H1 (cell line): ENCODE measurements around the gene STK11. TPM values are rescaled to one million over a fixed set of nuclear protein-coding genes. Genes with fewer than 3 reads are reported as not detected.

Experiments
- CTCF ChIA-PET: fragments of 300-600 bp; sonication (Branson Sonifier 250); formaldehyde crosslinking; loops from one replicate; lab custom pipeline; 2021; ENCODE audit not compliant: partially characterized antibody; lab: Charles Lee
- POLR2A ChIA-PET: fragments of 300-600 bp; sonication (Branson Sonifier 250); formaldehyde crosslinking; loops from one replicate; lab custom pipeline; 2021; ENCODE audit warnings: inconsistent platforms; ENCODE audit not compliant: partially characterized antibody; lab: Charles Lee
- DNase-seq, 2 experiments: peaks; one replicate each; pipeline versions ENCODE4 v3.0.0 to v3.0.0-alpha.2; 2010 to 2022; ENCODE audit warnings: low spot score in 2 of 2, low read depth in 1 of 2, mixed read lengths in 1 of 2
- FAIRE-seq: peaks from 2 replicates; lab custom pipeline; 2011; peaks lifted over from hg19 to GRCh38; lab: Jason Lieb, UNC
- H2AFZ ChIP-seq: 2 replicates; pipeline ENCODE4 v1.8.1; 2012; ENCODE audit warnings: low read length, inconsistent platforms
- H2AK5ac ChIP-seq: 2 replicates; pipeline ENCODE4 v1.6.1; 2013; ENCODE audit warnings: low read depth, low read length
- H2BK120ac ChIP-seq: replicated peaks from 2 replicates; pipeline ENCODE3; 2013; ENCODE audit warnings: low read depth, low read length, inconsistent platforms
- H2BK12ac ChIP-seq: 2 replicates; pipeline ENCODE4 v1.6.1; 2013; ENCODE audit warnings: low read depth, low read length
- H2BK15ac ChIP-seq: 2 replicates; pipeline ENCODE4 v1.6.1; 2013; ENCODE audit warnings: low read length
- H2BK20ac ChIP-seq: 2 replicates; pipeline ENCODE4 v1.6.1; 2013; ENCODE audit warnings: low read length
- H2BK5ac ChIP-seq: 2 replicates; pipeline ENCODE4 v1.6.1; 2013; ENCODE audit warnings: low read depth, low read length
- H3K14ac ChIP-seq: 2 replicates; pipeline ENCODE4 v1.6.1; 2013; ENCODE audit warnings: inconsistent platforms; ENCODE audit not compliant: insufficient read length
- H3K18ac ChIP-seq: 2 replicates; pipeline ENCODE4 v1.6.1; 2013; ENCODE audit warnings: low read length; ENCODE audit errors: extremely low read depth
- H3K23ac ChIP-seq: 2 replicates; pipeline ENCODE4 v1.6.1; 2013; ENCODE audit warnings: inconsistent platforms; ENCODE audit not compliant: insufficient read length
- H3K23me2 ChIP-seq: 2 replicates; pipeline ENCODE4 v1.6.1; 2013; ENCODE audit warnings: low read depth, low read length
- H3K27ac ChIP-seq: 2 replicates; pipeline ENCODE4 v1.6.1; 2011; ENCODE audit warnings: low read depth, low read length, inconsistent platforms
- H3K27me3 ChIP-seq, 4 experiments: replicated peaks in 1 of 4; 1 replicate in 1 of 4; 2 replicates in 3 of 4; pipeline versions ENCODE4 v1.6.1 to v1.8.1; 2011 to 2013; ENCODE audit warnings: low read length in 3 of 4, mild to moderate bottlenecking in 3 of 4, inconsistent platforms in 2 of 4, mixed read lengths in 2 of 4, moderate library complexity in 1 of 4; ENCODE audit not compliant: control insufficient read depth in 3 of 4, insufficient read depth in 3 of 4; ENCODE audit errors: extremely low read depth in 1 of 4
- H3K36me3 ChIP-seq, 4 experiments: 2 replicates each; pipeline versions ENCODE4 v1.6.1 to v1.8.1; 2011 to 2013; ENCODE audit warnings: mild to moderate bottlenecking in 4 of 4, low read length in 3 of 4, moderate library complexity in 2 of 4, control low read depth in 1 of 4, inconsistent platforms in 1 of 4; ENCODE audit not compliant: insufficient read depth in 4 of 4, control insufficient read depth in 2 of 4
- H3K4ac ChIP-seq: replicated peaks from 2 replicates; pipeline ENCODE3; 2013; ENCODE audit warnings: low read length, low read depth, mixed read lengths, inconsistent platforms; ENCODE audit not compliant: insufficient read length
- H3K4me1 ChIP-seq, 4 experiments: replicated peaks in 1 of 4; 1 replicate in 1 of 4; 2 replicates in 3 of 4; pipeline versions ENCODE4 v1.6.1 to v1.8.1; 2011 to 2013; ENCODE audit warnings: low read length in 3 of 4, inconsistent platforms in 2 of 4, mixed read lengths in 1 of 4; ENCODE audit not compliant: insufficient read depth in 4 of 4, control insufficient read depth in 3 of 4
- H3K4me2 ChIP-seq, 2 experiments: 2 replicates each; pipeline versions ENCODE4 v1.6.1 to v1.8.1; 2011 to 2013; ENCODE audit warnings: low read depth in 2 of 2, low read length in 2 of 2, control low read depth in 1 of 2, inconsistent platforms in 1 of 2, mild to moderate bottlenecking in 1 of 2; ENCODE audit not compliant: insufficient read depth in 1 of 2
- H3K4me3 ChIP-seq, 4 experiments: fragments of 200-600, 300-600 bp in 1 of 4; sonication (generic), shearing (Covaris generic), sonication (Bioruptor Twin) in 1 of 4; 2 replicates each; pipeline versions ENCODE4 v1.5.1 to v1.8.1; 2011 to 2016; ENCODE audit warnings: low read length in 4 of 4, low read depth in 3 of 4, control low read depth in 2 of 4, inconsistent platforms in 2 of 4, mild to moderate bottlenecking in 2 of 4, mixed read lengths in 1 of 4, moderate library complexity in 1 of 4; ENCODE audit not compliant: insufficient read depth in 2 of 4; ENCODE audit errors: extremely low read depth in 1 of 4
- H3K56ac ChIP-seq: replicated peaks from 2 replicates; pipeline ENCODE3; 2013; ENCODE audit warnings: low read depth, mild to moderate bottlenecking, mixed read lengths, low read length, inconsistent platforms; ENCODE audit not compliant: insufficient read length
- H3K79me1 ChIP-seq: 2 replicates; pipeline ENCODE4 v1.6.1; 2013; ENCODE audit warnings: low read depth, low read length, control low read depth
- H3K79me2 ChIP-seq, 2 experiments: 2 replicates each; pipeline versions ENCODE4 v1.6.1 to v1.8.1; 2012 to 2013; ENCODE audit warnings: low read length in 2 of 2, mild to moderate bottlenecking in 2 of 2, inconsistent platforms in 1 of 2; ENCODE audit not compliant: insufficient read depth in 2 of 2, control insufficient read depth in 1 of 2
- H3K9ac ChIP-seq, 4 experiments: replicated peaks in 1 of 4; 1 replicate in 1 of 4; 2 replicates in 3 of 4; pipeline versions ENCODE4 v1.6.1 to v1.8.1; 2011 to 2013; ENCODE audit warnings: low read depth in 3 of 4, low read length in 3 of 4, control low read depth in 2 of 4, mild to moderate bottlenecking in 2 of 4, moderate library complexity in 2 of 4, inconsistent platforms in 1 of 4; ENCODE audit errors: extremely low read depth in 1 of 4
- H3K9me3 ChIP-seq, 2 experiments: 2 replicates each; pipeline versions ENCODE4 v1.6.1 to v1.8.1; 2012 to 2013; ENCODE audit warnings: mild to moderate bottlenecking in 2 of 2, moderate library complexity in 2 of 2, control low read depth in 1 of 2, inconsistent platforms in 1 of 2, low read depth in 1 of 2, low read length in 1 of 2, mixed read lengths in 1 of 2; ENCODE audit not compliant: insufficient read depth in 2 of 2
- H4K20me1 ChIP-seq, 2 experiments: replicated peaks in 1 of 2; 2 replicates each; pipeline versions ENCODE3 to v1.8.1; 2011 to 2013; ENCODE audit warnings: inconsistent platforms in 2 of 2, low read length in 2 of 2, mild to moderate bottlenecking in 1 of 2; ENCODE audit not compliant: insufficient read depth in 2 of 2, control insufficient read depth in 1 of 2
- H4K5ac ChIP-seq: 2 replicates; pipeline ENCODE4 v1.6.1; 2013; ENCODE audit warnings: low read length, low read depth, mixed read lengths, inconsistent platforms; ENCODE audit not compliant: insufficient read length
- H4K8ac ChIP-seq: 2 replicates; pipeline ENCODE4 v1.8.0; 2013; ENCODE audit warnings: mild to moderate bottlenecking, moderate library complexity, low read length, inconsistent platforms; ENCODE audit not compliant: insufficient read depth; ENCODE audit errors: extremely low read depth
- H4K91ac ChIP-seq: replicated peaks from 2 replicates; pipeline ENCODE3; 2013; ENCODE audit warnings: low read length, mixed read lengths, inconsistent platforms; ENCODE audit not compliant: insufficient read length
- BRCA1 ChIP-seq: IDR thresholded peaks from 2 replicates; pipeline ENCODE4 v1.6.1; 2012; ENCODE audit warnings: low read depth, low read length, improper control_type of control experiment
- CEBPB ChIP-seq: IDR thresholded peaks from 2 replicates; pipeline ENCODE4 v1.6.1; 2012; ENCODE audit warnings: low read depth, low read length
- EGR1 ChIP-seq: IDR thresholded peaks from 2 replicates; pipeline ENCODE4 v1.6.1; 2011; ENCODE audit warnings: low read depth, low read length, borderline replicate concordance
- FOSL1 ChIP-seq: IDR thresholded peaks from 2 replicates; pipeline ENCODE4 v1.6.1; 2011; ENCODE audit warnings: mild to moderate bottlenecking, low read depth, low read length, moderate library complexity; ENCODE audit not compliant: insufficient read depth
- JUND ChIP-seq: IDR thresholded peaks from 2 replicates; pipeline ENCODE4 v1.6.1; 2011; ENCODE audit warnings: mild to moderate bottlenecking, improper control_type of control experiment, low read length
- KDM4A ChIP-seq: IDR thresholded peaks from one replicate; pipeline ENCODE4 v1.7.1; 2012; ENCODE audit warnings: low read depth, mild to moderate bottlenecking, moderate library complexity, low read length, inconsistent platforms; ENCODE audit not compliant: severe bottlenecking
- MAFK ChIP-seq: IDR thresholded peaks from 2 replicates; pipeline ENCODE4 v1.6.1; 2012; ENCODE audit warnings: low read depth, mild to moderate bottlenecking, improper control_type of control experiment, low read length
- POLR2AphosphoS5 ChIP-seq: IDR thresholded peaks from 2 replicates; pipeline ENCODE4 v1.6.1; 2011; ENCODE audit warnings: low read depth, low read length
- SP4 ChIP-seq: IDR thresholded peaks from 2 replicates; pipeline ENCODE4 v1.6.1; 2012; ENCODE audit warnings: low read length, inconsistent platforms
- WGBS, 2 experiments: shearing (Covaris generic) in 1 of 2; methylation state at CpG; one replicate each; pipeline versions ENCODE4 v1.1.6 to v1.1.7; 2013 to 2015; ENCODE audit warnings: low lambda C conversion rate in 2 of 2, mixed read lengths in 2 of 2, inconsistent platforms in 1 of 2, low coverage in 1 of 2, missing lambda C conversion rate in 1 of 2; ENCODE audit not compliant: insufficient replicate concordance in 2 of 2, insufficient coverage in 1 of 2, insufficient read length in 1 of 2; ENCODE audit errors: extremely low coverage in 1 of 2, missing lambda C conversion rate in 1 of 2; 5-methylcytosine and 5-hydroxymethylcytosine counted together
- polyA plus RNA-seq, 7 experiments: library from polyadenylated mRNA; depleted of rRNA in 3 of 7; stranded (reverse) in 5 of 7; unstranded in 2 of 7; fragments of >200 nt in 5 of 7; fragments of 200-250 nt in 2 of 7; gene quantifications; 1 replicate in 5 of 7; 2 replicates in 1 of 7; 4 replicates in 1 of 7; pipeline versions ENCODE4 v1.2.1 to v1.2.3, GENCODE V29; 2011 to 2013; ENCODE audit warnings: missing spikeins in 2 of 7, mixed read lengths in 2 of 7
- total RNA-seq: library from RNA; stranded (reverse); fragmentation: NEBNext Ultra II Directional; extraction: Animal tissue kit (Norgen Biotek cat#: 25700); gene quantifications from 2 replicates; pipeline ENCODE4 v1.2.1, GENCODE V29; 2021

The STK11 gene
- total and polyA plus RNA-seq, 2 of the 8 experiments (the other 6 are each of a cell fraction or from before 2014, with no cell fraction given) = 45.3 to 70.7 TPM

GRCh38 chr19:1237027-1237659, 31.6 kb downstream of the STK11 start:
- H3K23me2 ChIP-seq = peaks cover 12% of the 10 kb centered on the region; the same call in 1 of the 2 replicates
- no peak overlapping the region for H3K4ac ChIP-seq
- no peak overlapping the region for H2BK5ac ChIP-seq
- peak in 1 of 2 experiments; percentile 66 for DNase-seq
- no peaks in the 10 kb centered on the region for H3K27me3 ChIP-seq
- no peak overlapping the region for H3K23ac ChIP-seq
- no peak for FAIRE-seq
- H2BK12ac ChIP-seq = no peak overlapping the region
- peaks cover 2 to 18% of the 10 kb centered on the region in 2 experiments for H4K20me1 ChIP-seq
- H3K79me1 ChIP-seq = 0 out of 2 replicates have a peak, but pooled peaks cover 3% of the 10 kb centered on the region
- H3K9ac ChIP-seq = peak overlapping the region in 3 of 4 experiments; percentile 13 to 63 (median 38); a peak in 4 of 7 replicates
- H3K4me2 ChIP-seq = peak overlapping the region; percentile 56 to 82
- WGBS, 2 experiments = 0% methylated on average over 8 of the region's 60 CpGs; no CpG with 5 or more reads in 1 of the 2 experiments
- H3K4me1 ChIP-seq = peaks cover 0 to 13% (median 8%) of the 10 kb centered on the region in 4 experiments; a peak in 5 of 7 replicates
- no peak overlapping the region for H2BK20ac ChIP-seq
- ChIA-PET CTCF (interaction anchor here (0.9 to 2.3 kb wide), 5 partner anchors 14 to 125 kb away, joined by 3 to 10 read pairs (median 4); no protein-coding TSS in a partner anchor), POLR2A (interaction anchor here (0.9 to 1.6 kb wide), 6 partner anchors 13 to 165 kb away, joined by 3 to 8 read pairs (median 4); no protein-coding TSS in a partner anchor)
- peak overlapping the region; percentile 78 for H3K18ac ChIP-seq
- H4K91ac ChIP-seq = no peak overlapping the region
- H3K14ac ChIP-seq = no peak overlapping the region
- H3K4me3 ChIP-seq = peak overlapping the region; percentile 67 to 75 (median 70)
- H2AK5ac ChIP-seq = no peak overlapping the region
- H3K9me3 ChIP-seq = no peaks in the 10 kb centered on the region
- H3K27ac ChIP-seq = no peak overlapping the region
- peaks cover 0 to 2% of the 10 kb centered on the region in 2 experiments; a peak in 1 of 4 replicates for H3K79me2 ChIP-seq
- H2BK15ac ChIP-seq = no peak overlapping the region
- no peak overlapping the region for H2AFZ ChIP-seq
- H4K8ac ChIP-seq = peak overlapping the region; percentile 51; the same call in 1 of the 2 replicates
- H3K56ac ChIP-seq = no peak overlapping the region
- H4K5ac ChIP-seq = no peak overlapping the region
- TF ChIP-seq KDM4A = peak; percentile 38
- no peak for TF ChIP-seq FOSL1
- TF ChIP-seq SP4 = no peak
- peak; percentile 5; the same call in 1 of the 2 replicates for TF ChIP-seq EGR1
- TF ChIP-seq POLR2AphosphoS5 = no peak
- TF ChIP-seq MAFK = no peak
- no peak for TF ChIP-seq BRCA1
- TF ChIP-seq JUND = no peak
- TF ChIP-seq CEBPB = no peak
- peaks cover 4 to 30% (median 7%) of the 10 kb centered on the region in 4 experiments; a peak in 5 of 8 replicates for H3K36me3 ChIP-seq
- H2BK120ac ChIP-seq = no peak overlapping the region
